Gastroesophageal sphincter (tissue), 3 donors: ENCODE results near the gene HSPB8.

ENCODE experiments used
- CTCF ChIP-seq, 4 experiments: fragments of 200-600 bp in 2 of 4; fragments of 450-650 bp in 2 of 4; sonication (generic) in 1 of 4; IDR thresholded peaks; one replicate each; pipeline ENCODE4 v1.5.1; 2017 to 2019; ENCODE audit warnings: antibody characterized with exemption in 4 of 4, mild to moderate bottlenecking in 2 of 4, moderate library complexity in 2 of 4
- POLR2A ChIP-seq, 2 donors: fragments of 450-650 bp; IDR thresholded peaks; one replicate each; pipeline ENCODE4 v1.6.1; 2017; ENCODE audit warnings: antibody characterized with exemption in 2 of 2, mild to moderate bottlenecking in 2 of 2, moderate library complexity in 1 of 2

- TF ChIP-seq CTCF (IDR thresholded peaks at IDR 0.05) (no peak), POLR2A (IDR thresholded peaks at IDR 0.05) (no peak)
Observed at GRCh38 chr12:119225454-119225853, 46.7 kb downstream of the HSPB8 start.
